Endothelial cell of umbilical vein (primary cell): ENCODE data around the gene PDCD2. TPM values are rescaled to one million over a fixed set of nuclear protein-coding genes. Genes with fewer than 3 reads are reported as not detected.
"Not testable (repeated sequence)": the region's sequence is repeated elsewhere in the genome, so short reads cannot be mapped to it uniquely, and the experiment has no call there.

Source experiments
- BruUV-seq: library from RNA; stranded (reverse); fragments of 400-500 nt; replicated peaks from 2 replicates; lab custom pipeline; 2021; lab: Mats Ljungman, UMichigan
- CTCF ChIA-PET: fragments of 300-600, 350-600 bp; sonication (Branson Sonifier 250); formaldehyde crosslinking; loops from one replicate; lab custom pipeline; 2021; ENCODE audit warnings: antibody characterized with exemption, inconsistent platforms; lab: Charles Lee
- POLR2A ChIA-PET: fragments of 300-600, 350-600 bp; sonication (Branson Sonifier 250); formaldehyde crosslinking; loops from one replicate; lab custom pipeline; 2021; ENCODE audit warnings: antibody characterized with exemption, inconsistent platforms; lab: Charles Lee
- DNase-seq: peaks from one replicate; pipeline ENCODE4 v3.0.0-alpha.2; 2011; ENCODE audit warnings: low read depth, low spot score
- FAIRE-seq: peaks from 2 replicates; lab custom pipeline; 2011; peaks lifted over from hg19 to GRCh38; lab: Jason Lieb, UNC
- H2AFZ ChIP-seq: 2 replicates; pipeline ENCODE4 v1.6.0; 2012; ENCODE audit warnings: low read depth, low read length, control low read depth, inconsistent platforms
- H3K27ac ChIP-seq: 2 replicates; pipeline ENCODE4 v1.5.1; 2011; ENCODE audit warnings: low read depth, mild to moderate bottlenecking, control low read depth, low read length, moderate library complexity; ENCODE audit not compliant: insufficient read depth
- H3K27me3 ChIP-seq, 2 experiments: 2 replicates each; pipeline versions ENCODE4 v1.6.0 to v1.6.1; 2011; ENCODE audit warnings: low read length in 2 of 2, mixed read lengths in 1 of 2; ENCODE audit not compliant: control insufficient read depth in 2 of 2, insufficient read depth in 2 of 2
- H3K36me3 ChIP-seq, 2 experiments: 2 replicates in 1 of 2; 3 replicates in 1 of 2; pipeline ENCODE4 v1.5.1; 2011; ENCODE audit warnings: low read length in 2 of 2, mild to moderate bottlenecking in 1 of 2, moderate library complexity in 1 of 2; ENCODE audit not compliant: control insufficient read depth in 2 of 2, insufficient read depth in 2 of 2; ENCODE audit errors: extremely low read depth in 1 of 2
- H3K4me1 ChIP-seq: 3 replicates; pipeline ENCODE4 v1.5.1; 2011; ENCODE audit warnings: mild to moderate bottlenecking, low read length; ENCODE audit not compliant: control insufficient read depth, insufficient read depth; ENCODE audit errors: extremely low read depth
- H3K4me2 ChIP-seq: 2 replicates; pipeline ENCODE4 v1.6.1; 2011; ENCODE audit warnings: low read length, control low read depth, mixed read lengths; ENCODE audit not compliant: insufficient read depth
- H3K4me3 ChIP-seq, 3 experiments: fragments of 200-600 bp in 1 of 3; sonication (generic), shearing (Covaris generic) in 1 of 3; replicated peaks in 1 of 3; 2 replicates each; pipeline ENCODE4 v1.5.1; 2011 to 2016; ENCODE audit warnings: control low read depth in 3 of 3, low read length in 3 of 3, mild to moderate bottlenecking in 2 of 3, inconsistent platforms in 1 of 3, low read depth in 1 of 3, moderate library complexity in 1 of 3; ENCODE audit not compliant: insufficient read depth in 1 of 3
- H3K79me2 ChIP-seq: 2 replicates; pipeline ENCODE4 v1.6.0; 2012; ENCODE audit warnings: low read length, inconsistent platforms; ENCODE audit not compliant: control insufficient read depth, insufficient read depth
- H3K9ac ChIP-seq: replicated peaks from 2 replicates; pipeline ENCODE3; 2011; ENCODE audit warnings: low read length, control low read depth; ENCODE audit not compliant: insufficient read depth; ENCODE audit errors: extremely low read depth
- H3K9me1 ChIP-seq: replicated peaks from 3 replicates; pipeline ENCODE4 v1.6.0; 2011; ENCODE audit warnings: mild to moderate bottlenecking, low read length; ENCODE audit not compliant: control insufficient read depth, insufficient read depth; ENCODE audit errors: extremely low read depth
- H3K9me3 ChIP-seq: replicated peaks from 2 replicates; pipeline ENCODE4 v1.5.1; 2012; ENCODE audit warnings: low read length, inconsistent platforms; ENCODE audit not compliant: control insufficient read depth, insufficient read depth
- H4K20me1 ChIP-seq: replicated peaks from 2 replicates; pipeline ENCODE3; 2011; ENCODE audit warnings: mild to moderate bottlenecking, low read length; ENCODE audit not compliant: control insufficient read depth, insufficient read depth; ENCODE audit errors: extremely low read depth
- CTCF ChIP-seq, 2 donors: IDR thresholded peaks; 1 replicate in 1 of 2; 2 replicates in 1 of 2; pipeline ENCODE4 v1.5.1; 2011; ENCODE audit warnings: low read length in 2 of 2, mild to moderate bottlenecking in 2 of 2, moderate library complexity in 2 of 2, control low read depth in 1 of 2, inconsistent platforms in 1 of 2, low read depth in 1 of 2; ENCODE audit not compliant: insufficient read depth in 1 of 2; ENCODE audit errors: extremely low read depth in 1 of 2
- MAX ChIP-seq: IDR thresholded peaks from 2 replicates; pipeline ENCODE4 v1.6.1; 2011; ENCODE audit not compliant: insufficient read depth, insufficient read length
- dilution Hi-C: fragments of 300-500 bp; cut with MboI; formaldehyde crosslinking; loops from one replicate; pipeline ENCODE4 v1.15.0; 2019; ENCODE audit warnings: low sequenced_read_pairs; ENCODE audit not compliant: extremely low pct_ligation_motif_present
- intact Hi-C: fragments of 100-400 bp; cut with micrococcal nuclease; formaldehyde crosslinking; loops from one replicate; pipeline ENCODE4 v1.10.0; 2022
- polyA plus RNA-seq, 4 experiments: library from polyadenylated mRNA; depleted of rRNA in 3 of 4; stranded (reverse) in 3 of 4; unstranded in 1 of 4; fragments of >200 nt; gene quantifications; 2 replicates each; pipeline versions ENCODE4 v1.2.1 to v1.2.3, GENCODE V29; 2011 to 2012; ENCODE audit warnings: missing spikeins in 1 of 4
- total RNA-seq: library from RNA; stranded (reverse); gene quantifications from 2 replicates; pipeline ENCODE4 v1.2.3, GENCODE V29; 2021

Gene PDCD2
- total and polyA plus RNA-seq, 2 donors (not counting 3 experiments of a cell fraction or from before 2014, with no cell fraction given), result 53.9 to 67.8 TPM

- Histone ChIP-seq H3K9me1 (no peaks in the 10 kb centered on the region), H3K9ac (no peak overlapping the region), H3K4me1 (no peaks in the 10 kb centered on the region), H2AFZ (no peak overlapping the region), H4K20me1 (no peaks in the 10 kb centered on the region), H3K27ac (no peak overlapping the region), H3K27me3 (no peaks in the 10 kb centered on the region), H3K79me2 (no peaks in the 10 kb centered on the region), H3K9me3 (no peaks in the 10 kb centered on the region), H3K4me2 (no peak overlapping the region), H3K4me3 (no peak overlapping the region), H3K36me3 (peaks cover 9 to 11% of the 10 kb centered on the region in 2 experiments)
- FAIRE-seq (peak; percentile 86), DNase-seq (peak; percentile 67)
- TF ChIP-seq CTCF (IDR thresholded peaks at IDR 0.05; ENCODE audit: extremely low read depth in 1 of 2, insufficient read depth in 1 of 2, low read depth in 1 of 2, low read length in 2 of 2) (peak; percentile 87 to 90), MAX (no peak)
- ChIA-PET CTCF (interaction anchor here (0.5 to 4.4 kb wide), 15 partner anchors 10 to 1638 kb away, joined by 3 to 68 read pairs (median 5); no protein-coding TSS in a partner anchor), POLR2A (no interaction called here)
- intact Hi-C loops, result loop anchor here (1.0 kb wide), 3 partner anchors 699 to 1635 kb away; no protein-coding TSS in a partner anchor
- BruUV-seq, result no TSS peak
- dilution Hi-C loops, result no loop called here
Observed at GRCh38 chr6:170529839-170530469, 54.5 kb downstream of the PDCD2 start.

GRCh38 chr6:170527995-170528394, 56.4 kb downstream of the PDCD2 start:
- CTCF ChIA-PET, result interaction anchor here (3.8 to 4.4 kb wide), 2 partner anchors 696 to 738 kb away, joined by 49 to 68 read pairs; no protein-coding TSS in a partner anchor
- BruUV-seq, H4K20me1 ChIP-seq, H3K9me1 ChIP-seq, DNase-seq, H3K36me3 ChIP-seq, H3K9me3 ChIP-seq, H3K27me3 ChIP-seq, POLR2A ChIA-PET, H3K4me1 ChIP-seq, intact Hi-C loops, dilution Hi-C loops, H3K79me2 ChIP-seq, FAIRE-seq, H3K27ac ChIP-seq, H3K4me2 ChIP-seq, H3K4me3 ChIP-seq, H3K9ac ChIP-seq, H2AFZ ChIP-seq: not testable (repeated sequence)
